Measurements from ENCODE around the gene VPS37C.
"Not testable (repeated sequence)": the region's sequence is repeated elsewhere in the genome, so short reads cannot be mapped to it uniquely, and the experiment has no call there.

DNA sequence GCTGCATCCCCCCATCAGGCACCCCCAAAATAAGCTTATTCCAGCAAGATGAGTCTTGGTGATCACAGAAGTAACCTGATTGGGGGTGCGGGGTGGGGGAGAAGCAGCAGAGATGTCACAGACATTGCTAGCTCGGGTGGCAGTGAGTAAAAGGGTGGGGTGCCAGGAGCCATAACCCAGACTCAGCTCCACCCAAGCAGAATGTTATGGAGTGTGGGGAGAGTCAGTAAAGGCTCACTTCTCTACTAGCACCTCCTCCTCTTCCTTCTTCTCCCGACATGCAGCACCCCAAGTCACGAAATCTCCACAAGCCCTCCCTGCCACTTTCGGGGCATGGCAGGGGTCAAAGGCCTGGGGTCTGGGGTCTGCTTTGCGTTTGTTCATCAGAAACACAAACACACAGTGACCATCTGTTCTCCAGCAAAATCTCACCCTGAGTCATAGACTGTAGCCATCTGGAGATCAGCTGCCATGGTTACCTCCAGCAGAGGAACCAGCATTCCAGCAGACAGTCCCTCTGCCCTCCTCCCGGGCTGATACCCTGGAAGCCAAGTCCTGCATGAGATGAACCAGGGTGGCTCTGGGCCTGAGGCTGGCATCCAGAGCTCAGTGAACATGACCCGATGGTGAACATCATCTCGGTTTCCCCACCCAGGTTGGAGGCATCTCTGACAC lies 46.5 kb upstream of the VPS37C start:
- TF ChIP-seq, protein P1, sequence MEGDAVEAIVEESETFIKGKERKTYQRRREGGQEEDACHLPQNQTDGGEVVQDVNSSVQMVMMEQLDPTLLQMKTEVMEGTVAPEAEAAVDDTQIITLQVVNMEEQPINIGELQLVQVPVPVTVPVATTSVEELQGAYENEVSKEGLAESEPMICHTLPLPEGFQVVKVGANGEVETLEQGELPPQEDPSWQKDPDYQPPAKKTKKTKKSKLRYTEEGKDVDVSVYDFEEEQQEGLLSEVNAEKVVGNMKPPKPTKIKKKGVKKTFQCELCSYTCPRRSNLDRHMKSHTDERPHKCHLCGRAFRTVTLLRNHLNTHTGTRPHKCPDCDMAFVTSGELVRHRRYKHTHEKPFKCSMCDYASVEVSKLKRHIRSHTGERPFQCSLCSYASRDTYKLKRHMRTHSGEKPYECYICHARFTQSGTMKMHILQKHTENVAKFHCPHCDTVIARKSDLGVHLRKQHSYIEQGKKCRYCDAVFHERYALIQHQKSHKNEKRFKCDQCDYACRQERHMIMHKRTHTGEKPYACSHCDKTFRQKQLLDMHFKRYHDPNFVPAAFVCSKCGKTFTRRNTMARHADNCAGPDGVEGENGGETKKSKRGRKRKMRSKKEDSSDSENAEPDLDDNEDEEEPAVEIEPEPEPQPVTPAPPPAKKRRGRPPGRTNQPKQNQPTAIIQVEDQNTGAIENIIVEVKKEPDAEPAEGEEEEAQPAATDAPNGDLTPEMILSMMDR (IDR thresholded peaks at IDR 0.05): not testable (repeated sequence)
- TF ChIP-seq POLR2A (IDR thresholded peaks at IDR 0.05): not testable (repeated sequence)

Measured in upper lobe of left lung (tissue), 4 donors.